HG03175 (cell line): ENCODE data around the gene C22orf31.
"Not testable (repeated sequence)": the region's sequence is repeated elsewhere in the genome, so short reads cannot be mapped to it uniquely, and the experiment has no call there.

Source experiments
- ATAC-seq: cut with Tn5 transposase; IDR thresholded peaks from one replicate; pipeline ENCODE4 v1.9.1; 2021; ENCODE audit warnings: mild to moderate bottlenecking, moderate library complexity; ENCODE audit not compliant: unreplicated experiment

C22orf31 gene

GRCh38 chr22:29055192-29055830, 6.3 kb downstream of the C22orf31 start:
- ATAC-seq, result no peak

- no peak for ATAC-seq
Measured at GRCh38 chr22:29054251-29054767, 7.3 kb downstream of the C22orf31 start.

GRCh38 chr22:29053048-29053702, 8.5 kb downstream of the C22orf31 start:
- no peak for ATAC-seq

- no peak for ATAC-seq
Measured at GRCh38 chr22:29050457-29050856, 11.2 kb downstream of the C22orf31 start.

- ATAC-seq, result no peak
Measured at GRCh38 chr22:29049655-29050263, 11.9 kb downstream of the C22orf31 start.

- no peak for ATAC-seq
Measured at GRCh38 chr22:29048822-29049654, 12.6 kb downstream of the C22orf31 start.

GRCh38 chr22:29044657-29045176, 16.9 kb downstream of the C22orf31 start:
- ATAC-seq, result no peak

- no peak for ATAC-seq
Measured at GRCh38 chr22:29043906-29044575, 17.6 kb downstream of the C22orf31 start.

- ATAC-seq, result no peak
Measured at GRCh38 chr22:29041408-29041807, 20.2 kb downstream of the C22orf31 start.

- ATAC-seq, result no peak
Measured at GRCh38 chr22:29040385-29041275, 21.0 kb downstream of the C22orf31 start.

- ATAC-seq, result not testable (repeated sequence)
Measured at GRCh38 chr22:29039684-29040083, 21.9 kb downstream of the C22orf31 start.

- no peak for ATAC-seq
Measured at GRCh38 chr22:29039148-29039547, 22.5 kb downstream of the C22orf31 start.

- ATAC-seq, result no peak
Measured at GRCh38 chr22:29037340-29037932, 24.2 kb downstream of the C22orf31 start.

GRCh38 chr22:29032584-29032983, 29.0 kb downstream of the C22orf31 start:
- ATAC-seq, result no peak

GRCh38 chr22:29032014-29032475, 29.6 kb downstream of the C22orf31 start:
- no peak for ATAC-seq

- ATAC-seq, result no peak
Measured at GRCh38 chr22:29031227-29032011, 30.2 kb downstream of the C22orf31 start.

GRCh38 chr22:29030618-29031226, 30.9 kb downstream of the C22orf31 start:
- ATAC-seq, result no peak
